Measurements from ENCODE around the gene SULF2. TPM values are rescaled to one million over a fixed set of nuclear protein-coding genes. Genes with fewer than 3 reads are reported as not detected.
"Not testable (repeated sequence)": the region's sequence is repeated elsewhere in the genome, so short reads cannot be mapped to it uniquely, and the experiment has no call there.

Gene SULF2
- total RNA-seq = 94.5 and 104 TPM in 2 replicates
- long read RNA-seq, full-length matches to known transcripts = 9 of 77 reads
- long read RNA-seq, partial matches to known transcripts = 31 of 77 reads
- long read RNA-seq, other reads (novel, unspliced or antisense) = 37 of 77 reads

DNA sequence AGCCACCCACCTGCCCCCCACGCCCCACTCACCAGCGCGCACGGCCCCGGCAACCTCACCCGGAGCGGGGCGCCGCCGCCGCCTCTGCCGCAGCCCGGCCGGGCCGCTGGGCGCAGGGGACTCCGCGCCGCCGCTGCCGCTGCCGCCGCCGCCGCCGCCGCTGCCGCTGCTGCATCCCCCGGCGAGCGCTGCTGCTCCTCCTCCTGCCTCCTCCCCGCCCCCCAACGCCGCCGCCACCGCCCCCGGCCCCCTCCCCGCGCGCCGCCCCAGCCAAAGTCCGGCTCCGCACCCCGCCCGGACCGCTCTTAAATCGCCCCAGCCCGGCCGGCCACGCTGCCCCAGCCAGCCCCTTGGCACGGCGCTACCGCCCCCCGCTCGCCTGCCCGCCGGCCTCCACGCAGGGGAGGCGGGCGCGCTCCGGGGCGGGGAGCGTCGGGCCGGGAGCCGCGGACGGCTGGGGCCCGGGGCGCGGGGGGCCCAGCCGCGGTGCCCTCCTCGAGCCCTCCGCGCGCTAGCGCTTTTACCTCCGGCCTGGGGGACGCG lies at the start of gene SULF2:
Gene SULF2 (minus strand): TSS at position 171 of the 543 bp plus-strand sequence. CDS start 28,118 bp downstream, outside the sequence.
- peak; percentile 34 for DNase-seq (ENCODE audit: low spot score, unreplicated experiment)

DNA sequence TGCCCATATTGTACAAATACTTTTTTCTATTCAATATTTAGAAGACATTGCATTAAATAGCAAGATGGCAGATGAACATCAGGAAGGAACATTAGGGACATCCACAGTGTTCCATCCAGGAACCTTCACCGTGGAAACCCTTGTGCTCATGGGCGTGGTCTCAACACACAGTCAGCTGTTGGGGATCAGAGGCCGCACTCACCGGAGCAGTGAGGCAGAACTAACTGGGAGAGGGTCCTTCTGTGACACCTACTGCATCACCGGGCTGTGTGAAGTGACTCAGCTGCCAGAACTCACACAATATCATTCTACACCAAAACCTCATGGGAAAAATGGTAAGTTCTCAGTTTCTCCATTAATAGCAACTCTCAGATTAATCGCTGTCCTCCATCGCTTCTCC lies 46.4 kb upstream of the SULF2 start:
- H3K4me1 Mint-ChIP-seq (ENCODE audit: low read depth); H3K27ac Mint-ChIP-seq; H3K9me3 Mint-ChIP-seq (ENCODE audit: low read depth); DNase-seq (ENCODE audit: low spot score, unreplicated experiment); H3K4me3 Mint-ChIP-seq (ENCODE audit: low read depth); H3K27me3 Mint-ChIP-seq; H3K36me3 Mint-ChIP-seq (ENCODE audit: insufficient read depth): not testable (repeated sequence)

More for the DNA sequence above, at the start of gene SULF2:
- peaks cover 12% of the 10 kb centered on the region for H3K27me3 Mint-ChIP-seq
- H3K36me3 Mint-ChIP-seq (ENCODE audit: insufficient read depth) = no peaks in the 10 kb centered on the region
- H3K4me1 Mint-ChIP-seq (ENCODE audit: low read depth) = peaks cover 29% of the 10 kb centered on the region
- peak within 1 kb of the TSS; percentile 99 for H3K27ac Mint-ChIP-seq
- TF ChIP-seq, protein P1, sequence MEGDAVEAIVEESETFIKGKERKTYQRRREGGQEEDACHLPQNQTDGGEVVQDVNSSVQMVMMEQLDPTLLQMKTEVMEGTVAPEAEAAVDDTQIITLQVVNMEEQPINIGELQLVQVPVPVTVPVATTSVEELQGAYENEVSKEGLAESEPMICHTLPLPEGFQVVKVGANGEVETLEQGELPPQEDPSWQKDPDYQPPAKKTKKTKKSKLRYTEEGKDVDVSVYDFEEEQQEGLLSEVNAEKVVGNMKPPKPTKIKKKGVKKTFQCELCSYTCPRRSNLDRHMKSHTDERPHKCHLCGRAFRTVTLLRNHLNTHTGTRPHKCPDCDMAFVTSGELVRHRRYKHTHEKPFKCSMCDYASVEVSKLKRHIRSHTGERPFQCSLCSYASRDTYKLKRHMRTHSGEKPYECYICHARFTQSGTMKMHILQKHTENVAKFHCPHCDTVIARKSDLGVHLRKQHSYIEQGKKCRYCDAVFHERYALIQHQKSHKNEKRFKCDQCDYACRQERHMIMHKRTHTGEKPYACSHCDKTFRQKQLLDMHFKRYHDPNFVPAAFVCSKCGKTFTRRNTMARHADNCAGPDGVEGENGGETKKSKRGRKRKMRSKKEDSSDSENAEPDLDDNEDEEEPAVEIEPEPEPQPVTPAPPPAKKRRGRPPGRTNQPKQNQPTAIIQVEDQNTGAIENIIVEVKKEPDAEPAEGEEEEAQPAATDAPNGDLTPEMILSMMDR (IDR thresholded peaks at IDR 0.05; ENCODE audit: unreplicated experiment) = no peak
- H3K4me3 Mint-ChIP-seq (ENCODE audit: low read depth) = peak within 1 kb of the TSS; percentile 94
- no peaks in the 10 kb centered on the region for H3K9me3 Mint-ChIP-seq (ENCODE audit: low read depth)

DNA sequence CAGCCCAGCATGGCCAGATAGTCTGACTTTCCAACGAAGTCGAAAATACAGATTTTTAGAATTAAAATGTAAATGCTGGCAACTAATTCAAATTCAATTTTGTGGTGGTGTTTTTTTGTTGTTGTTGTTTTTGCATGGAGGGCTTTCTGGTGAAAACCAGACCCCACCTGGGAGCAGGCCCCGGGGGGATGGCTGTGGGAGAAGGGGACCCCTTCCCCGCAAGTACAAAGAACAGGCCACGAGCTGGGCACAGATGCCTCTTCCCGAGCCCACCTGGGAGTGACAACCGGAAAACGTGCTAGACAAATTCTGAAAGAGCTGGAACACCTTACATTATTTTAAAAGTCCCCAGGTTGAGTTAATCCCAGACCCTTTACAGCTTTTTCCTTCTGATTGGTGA lies 41.4 kb upstream of the SULF2 start:
- not testable (repeated sequence) for H3K4me1 Mint-ChIP-seq (ENCODE audit: low read depth); H3K9me3 Mint-ChIP-seq (ENCODE audit: low read depth)

DNA sequence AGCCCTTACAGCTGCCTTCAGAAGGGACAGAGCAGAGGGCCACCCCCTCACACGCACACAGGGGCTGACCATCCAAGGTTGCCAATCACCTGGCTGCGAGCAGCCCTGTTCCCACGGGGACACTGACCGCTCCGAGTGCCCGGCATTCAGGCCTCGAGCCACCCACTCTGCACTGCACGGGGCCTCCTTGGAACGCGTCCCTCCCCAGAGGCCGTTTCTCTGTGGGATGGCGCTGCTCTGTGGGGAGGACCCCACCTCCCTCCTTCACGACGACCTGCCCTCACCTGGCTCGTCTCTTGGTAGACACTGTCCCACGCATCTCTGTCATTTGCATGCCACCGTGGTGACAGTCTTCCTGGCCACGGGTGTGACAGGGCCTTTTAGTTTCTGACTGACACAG lies 40.7 kb upstream of the SULF2 start:
- H3K27ac Mint-ChIP-seq; H3K9me3 Mint-ChIP-seq (ENCODE audit: low read depth); H3K36me3 Mint-ChIP-seq (ENCODE audit: insufficient read depth); DNase-seq (ENCODE audit: low spot score, unreplicated experiment); H3K4me1 Mint-ChIP-seq (ENCODE audit: low read depth); H3K4me3 Mint-ChIP-seq (ENCODE audit: low read depth): not testable (repeated sequence)
- peaks cover 12% of the 10 kb centered on the region for H3K27me3 Mint-ChIP-seq

More for the DNA sequence above, 41.4 kb upstream of the SULF2 start:
- H3K4me3 Mint-ChIP-seq (ENCODE audit: low read depth); DNase-seq (ENCODE audit: low spot score, unreplicated experiment); H3K36me3 Mint-ChIP-seq (ENCODE audit: insufficient read depth); H3K27ac Mint-ChIP-seq: not testable (repeated sequence)
- peaks cover 12% of the 10 kb centered on the region for H3K27me3 Mint-ChIP-seq

DNA sequence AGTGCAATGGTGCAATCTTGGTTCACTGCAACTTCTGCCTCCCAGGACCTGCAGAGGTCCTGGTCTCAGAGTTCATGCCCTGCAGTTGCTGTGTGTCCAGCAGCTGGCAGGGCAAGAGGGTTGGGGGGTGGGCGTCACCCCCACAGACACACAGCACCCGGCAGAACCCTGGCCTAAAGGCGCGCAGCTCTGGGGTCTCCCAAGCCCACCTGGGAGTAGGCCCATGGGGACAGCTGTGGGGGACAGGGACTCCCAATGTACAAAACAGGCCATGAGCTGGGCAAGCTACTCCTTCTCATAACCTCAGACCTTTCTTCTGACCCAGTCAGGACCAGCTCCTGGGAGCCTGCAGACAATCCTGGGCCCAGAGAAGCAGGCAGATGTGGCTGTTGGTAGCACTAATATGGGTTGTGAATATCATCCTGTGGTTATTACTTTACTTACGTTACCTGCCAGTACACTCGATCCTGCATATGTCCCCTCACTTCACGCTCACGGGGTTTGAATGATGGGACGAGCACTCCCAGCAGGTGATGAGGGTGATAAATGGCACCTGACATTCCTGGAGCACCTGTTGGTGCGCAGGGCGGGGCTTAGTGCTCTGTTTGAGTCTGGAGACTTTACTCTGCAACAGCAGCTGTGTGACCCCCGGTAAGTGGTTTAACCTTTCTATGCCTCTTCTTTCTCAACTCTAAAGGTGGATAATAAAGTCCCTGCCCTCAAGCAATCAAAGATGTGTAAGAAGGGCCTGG lies 39.9 kb upstream of the SULF2 start:
- H3K36me3 Mint-ChIP-seq (ENCODE audit: insufficient read depth) = no peaks in the 10 kb centered on the region
- no peaks in the 10 kb centered on the region for H3K9me3 Mint-ChIP-seq (ENCODE audit: low read depth)
- H3K4me3 Mint-ChIP-seq (ENCODE audit: low read depth) = no peak overlapping the region
- no peak for DNase-seq (ENCODE audit: low spot score, unreplicated experiment)
- H3K27me3 Mint-ChIP-seq = peaks cover 12% of the 10 kb centered on the region
- TF ChIP-seq, protein P1 (IDR thresholded peaks at IDR 0.05; ENCODE audit: unreplicated experiment) = no peak
- peaks cover 2% of the 10 kb centered on the region for H3K4me1 Mint-ChIP-seq (ENCODE audit: low read depth)
- no peak overlapping the region for H3K27ac Mint-ChIP-seq

DNA sequence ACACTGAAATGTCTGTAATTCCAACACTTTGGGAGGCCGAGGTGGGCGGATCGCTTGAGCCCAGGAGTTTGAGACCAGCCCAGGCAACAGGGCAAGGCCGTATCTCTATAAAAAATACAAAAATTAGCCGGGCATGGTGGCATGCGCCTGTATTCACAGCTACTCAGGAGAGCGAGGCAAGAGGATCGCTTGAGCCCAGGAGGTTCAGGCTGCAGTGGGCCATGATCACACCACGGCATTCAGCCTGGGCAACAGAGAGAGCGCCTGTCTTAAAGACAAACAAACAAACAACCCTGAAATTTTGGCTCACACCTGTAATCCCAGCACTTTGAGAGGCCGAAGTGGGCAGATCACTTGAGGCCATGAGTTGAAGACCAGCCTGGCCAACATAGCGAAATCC lies 38.7 kb upstream of the SULF2 start:
- H3K4me3 Mint-ChIP-seq (ENCODE audit: low read depth); H3K36me3 Mint-ChIP-seq (ENCODE audit: insufficient read depth); DNase-seq (ENCODE audit: low spot score, unreplicated experiment); H3K9me3 Mint-ChIP-seq (ENCODE audit: low read depth); H3K4me1 Mint-ChIP-seq (ENCODE audit: low read depth); H3K27ac Mint-ChIP-seq: not testable (repeated sequence)
- peaks cover 16% of the 10 kb centered on the region for H3K27me3 Mint-ChIP-seq

DNA sequence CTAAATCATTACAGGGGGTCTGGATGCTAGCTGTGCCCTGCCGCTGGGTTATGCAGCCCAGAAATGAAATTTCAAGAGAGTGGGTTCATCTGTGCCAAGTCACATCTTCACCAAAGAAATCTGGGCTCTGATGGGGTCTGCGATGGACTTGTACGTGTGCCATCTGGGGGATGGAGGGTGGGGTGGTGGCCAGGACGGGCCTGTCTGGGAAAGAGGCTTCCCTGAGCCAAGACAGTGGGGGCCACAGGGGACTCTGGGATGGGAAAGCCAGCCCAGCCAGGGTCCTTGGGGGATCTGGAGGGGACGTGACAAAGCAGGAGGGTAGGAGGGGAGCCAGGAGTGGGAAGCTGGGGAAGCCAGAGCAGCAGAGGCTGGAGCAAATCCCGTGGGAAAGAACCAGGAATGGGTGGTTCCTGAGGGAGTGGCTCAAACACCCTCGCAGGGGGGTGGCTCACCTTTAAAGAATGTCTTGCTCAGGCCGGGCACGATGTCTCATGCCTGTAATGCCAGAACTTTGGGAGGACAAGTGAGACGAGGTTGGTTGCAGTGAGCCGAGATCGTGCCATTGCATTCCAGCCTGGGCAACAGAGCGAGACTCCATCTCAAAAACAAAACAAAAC lies 36.3 kb upstream of the SULF2 start:
- Mint-ChIP-seq H3K36me3 (ENCODE audit: insufficient read depth) (no peaks in the 10 kb centered on the region), H3K27ac (no peak overlapping the region), H3K9me3 (ENCODE audit: low read depth) (no peaks in the 10 kb centered on the region), H3K27me3 (peaks cover 26% of the 10 kb centered on the region), H3K4me3 (ENCODE audit: low read depth) (no peak overlapping the region), H3K4me1 (ENCODE audit: low read depth) (peaks cover 5% of the 10 kb centered on the region)
- DNase-seq (ENCODE audit: low spot score, unreplicated experiment) = no peak
- TF ChIP-seq, protein P1 (IDR thresholded peaks at IDR 0.05; ENCODE audit: unreplicated experiment) = no peak
